OCI-LY7 (cell line): ENCODE measurements around the gene ZBTB1. TPM values are rescaled to one million over a fixed set of nuclear protein-coding genes. Genes with fewer than 3 reads are reported as not detected.

Experiments
- BruUV-seq: library from RNA; stranded (reverse); fragments of 400-500 nt; replicated peaks from 2 replicates; lab custom pipeline; 2021; lab: Mats Ljungman, UMichigan
- CTCF ChIA-PET: fragments of 300-600 bp; sonication (Branson Sonifier 250); formaldehyde crosslinking; loops from one replicate; lab custom pipeline; 2022; ENCODE audit warnings: antibody characterized with exemption; ENCODE audit not compliant: unreplicated experiment; lab: Charles Lee
- POLR2A ChIA-PET: fragments of 300-600 bp; sonication (Branson Sonifier 250); formaldehyde crosslinking; loops from one replicate; lab custom pipeline; 2022; ENCODE audit warnings: antibody characterized with exemption; lab: Charles Lee
- DNase-seq: peaks from one replicate; pipeline ENCODE4 v3.0.0-alpha.2; 2015; ENCODE audit warnings: low spot score
- H2AFZ ChIP-seq: fragments of 200-600 bp; sonication (generic), shearing (Covaris generic); 2 replicates; pipeline ENCODE4 v1.6.1; 2014; ENCODE audit warnings: mild to moderate bottlenecking, antibody characterized with exemption, low read length, moderate library complexity
- H3K27ac ChIP-seq: fragments of 200-600 bp; sonication (generic); 2 replicates; pipeline ENCODE4 v1.5.1; 2014; ENCODE audit warnings: mixed run types, low read depth, mild to moderate bottlenecking, moderate library complexity, low read length, inconsistent platforms; ENCODE audit not compliant: poor library complexity, severe bottlenecking
- H3K36me3 ChIP-seq: fragments of 200-600 bp; sonication (generic); 2 replicates; pipeline ENCODE4 v1.6.1; 2014; ENCODE audit warnings: mild to moderate bottlenecking, antibody characterized with exemption, low read length, moderate library complexity, mixed read lengths; ENCODE audit not compliant: insufficient read depth
- H3K4me1 ChIP-seq: fragments of 200-600 bp; sonication (generic); 2 replicates; pipeline ENCODE4 v1.5.1; 2014; ENCODE audit warnings: mild to moderate bottlenecking, low read length; ENCODE audit not compliant: insufficient read depth, poor library complexity, severe bottlenecking
- H3K4me2 ChIP-seq: fragments of 200-600 bp; sonication (generic); 2 replicates; pipeline ENCODE4 v1.6.1; 2014; ENCODE audit warnings: mild to moderate bottlenecking, low read length
- H3K4me3 ChIP-seq: fragments of 200-600 bp; sonication (generic); 2 replicates; pipeline ENCODE4 v1.5.1; 2014; ENCODE audit warnings: mild to moderate bottlenecking, low read depth, low read length; ENCODE audit not compliant: poor library complexity, severe bottlenecking
- H3K79me2 ChIP-seq: fragments of 200-600 bp; sonication (generic); 2 replicates; pipeline ENCODE4 v1.6.1; 2016; ENCODE audit warnings: low read depth, mild to moderate bottlenecking, low read length, moderate library complexity, mixed read lengths; ENCODE audit not compliant: insufficient read depth
- H3K9me2 ChIP-seq: fragments of 200-600 bp; sonication (generic); 2 replicates; pipeline ENCODE4 v1.6.1; 2016; ENCODE audit warnings: mild to moderate bottlenecking, low read length, mixed read lengths; ENCODE audit not compliant: insufficient read depth
- H3K9me3 ChIP-seq: fragments of 200-600 bp; sonication (generic); 2 replicates; pipeline ENCODE4 v1.6.1; 2014; ENCODE audit warnings: mild to moderate bottlenecking, mixed run types, low read length, mixed read lengths
- H4K20me1 ChIP-seq: fragments of 200-600 bp; sonication (generic); 2 replicates; pipeline ENCODE4 v1.6.1; 2014; ENCODE audit warnings: mild to moderate bottlenecking, antibody characterized with exemption, low read length, moderate library complexity, mixed read lengths; ENCODE audit not compliant: insufficient read depth
- EZH2phosphoT487 ChIP-seq: fragments of 200-600 bp; sonication (generic); IDR thresholded peaks from 2 replicates; pipeline ENCODE4 v1.6.1; 2018; ENCODE audit warnings: low read depth, borderline replicate concordance, mild to moderate bottlenecking, mixed run types, antibody characterized with exemption, low read length, moderate library complexity, mixed read lengths
- intact Hi-C: fragments of 100-400 bp; cut with micrococcal nuclease; formaldehyde crosslinking; loops from one replicate; pipeline ENCODE4 v1.10.0; 2022; ENCODE audit not compliant: unreplicated experiment
- total RNA-seq, 2 experiments: library from RNA; depleted of rRNA in 1 of 2; stranded (reverse); fragments of >200 nt in 1 of 2; shearing (Covaris generic) in 1 of 2; gene quantifications; 2 replicates each; pipeline ENCODE4 v1.2.3, GENCODE V29; 2014 to 2022
- TF ChIP-seq, protein P1 (sequence below): fragments of 200-600 bp; sonication (generic); conservative IDR thresholded peaks from 2 replicates; pipeline ENCODE4 v1.5.1; 2014; ENCODE audit warnings: mild to moderate bottlenecking, antibody characterized with exemption, low read length, moderate library complexity, mixed read lengths

ZBTB1 gene
- total RNA-seq, 2 experiments from 2014 or later, result 34.1 to 49.5 TPM

DNA sequence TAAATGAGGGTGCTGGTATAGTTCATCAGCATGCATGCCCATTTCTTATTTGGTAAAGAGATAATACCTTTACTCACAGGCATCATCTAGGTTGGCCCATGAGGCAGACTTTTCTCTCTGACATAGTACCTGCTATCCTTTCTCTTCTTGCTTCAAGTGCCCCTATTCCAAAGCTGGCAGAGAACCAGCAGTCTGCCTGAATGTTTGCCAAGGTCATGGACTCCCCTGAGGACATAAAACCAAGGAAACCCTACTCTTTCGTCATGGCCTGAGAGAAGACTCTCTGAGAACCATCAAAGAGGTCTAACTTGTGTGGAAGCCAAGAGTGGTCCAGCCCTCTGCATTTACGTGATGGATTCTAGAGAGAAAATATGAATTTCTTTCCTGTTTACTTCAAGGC, 57.1 kb downstream of the ZBTB1 start:
- no peaks in the 10 kb centered on the region for H3K9me3 ChIP-seq
- H3K79me2 ChIP-seq, result no peaks in the 10 kb centered on the region
- no peaks in the 10 kb centered on the region for H4K20me1 ChIP-seq
- CTCF ChIA-PET, result no interaction called here
- no peaks in the 10 kb centered on the region for H3K36me3 ChIP-seq
- no TSS peak for BruUV-seq
- H3K9me2 ChIP-seq, result no peaks in the 10 kb centered on the region
- no peak overlapping the region for H3K4me2 ChIP-seq
- POLR2A ChIA-PET, result interaction anchor here (1.1 to 1.4 kb wide), 2 partner anchors 11 to 40 kb away, joined by 4 to 5 read pairs; no protein-coding TSS in a partner anchor
- no peak for DNase-seq
- H2AFZ ChIP-seq, result no peak overlapping the region
- TF ChIP-seq EZH2phosphoT487, result no peak
- TF ChIP-seq, protein P1, sequence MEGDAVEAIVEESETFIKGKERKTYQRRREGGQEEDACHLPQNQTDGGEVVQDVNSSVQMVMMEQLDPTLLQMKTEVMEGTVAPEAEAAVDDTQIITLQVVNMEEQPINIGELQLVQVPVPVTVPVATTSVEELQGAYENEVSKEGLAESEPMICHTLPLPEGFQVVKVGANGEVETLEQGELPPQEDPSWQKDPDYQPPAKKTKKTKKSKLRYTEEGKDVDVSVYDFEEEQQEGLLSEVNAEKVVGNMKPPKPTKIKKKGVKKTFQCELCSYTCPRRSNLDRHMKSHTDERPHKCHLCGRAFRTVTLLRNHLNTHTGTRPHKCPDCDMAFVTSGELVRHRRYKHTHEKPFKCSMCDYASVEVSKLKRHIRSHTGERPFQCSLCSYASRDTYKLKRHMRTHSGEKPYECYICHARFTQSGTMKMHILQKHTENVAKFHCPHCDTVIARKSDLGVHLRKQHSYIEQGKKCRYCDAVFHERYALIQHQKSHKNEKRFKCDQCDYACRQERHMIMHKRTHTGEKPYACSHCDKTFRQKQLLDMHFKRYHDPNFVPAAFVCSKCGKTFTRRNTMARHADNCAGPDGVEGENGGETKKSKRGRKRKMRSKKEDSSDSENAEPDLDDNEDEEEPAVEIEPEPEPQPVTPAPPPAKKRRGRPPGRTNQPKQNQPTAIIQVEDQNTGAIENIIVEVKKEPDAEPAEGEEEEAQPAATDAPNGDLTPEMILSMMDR, result no peak
- H3K4me1 ChIP-seq, result no peaks in the 10 kb centered on the region
- intact Hi-C loops, result no loop called here
- H3K27ac ChIP-seq, result no peak overlapping the region
- no peak overlapping the region for H3K4me3 ChIP-seq

DNA sequence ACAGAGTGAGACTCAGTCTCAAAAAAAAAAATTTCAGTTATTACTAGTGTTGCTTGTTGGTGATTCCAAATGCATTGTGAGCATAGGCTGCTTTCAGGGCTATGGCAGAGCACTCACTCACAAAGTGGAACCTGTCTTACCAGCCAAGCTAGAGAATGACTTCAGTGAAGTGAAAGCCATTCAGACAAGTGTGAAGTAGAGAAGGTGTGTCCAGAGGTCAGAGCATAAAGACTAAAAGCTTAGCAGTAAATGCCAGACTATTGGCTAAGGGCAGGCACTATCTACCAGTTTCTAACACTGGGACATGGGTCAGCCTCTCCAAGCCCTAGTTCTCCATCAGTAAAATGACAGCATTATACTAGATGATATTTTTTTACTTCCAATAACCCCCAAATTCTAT, 57.9 kb downstream of the ZBTB1 start:
- ChIA-PET POLR2A (interaction anchor here (0.6 kb wide), 1 partner anchor 11 kb away, joined by 3 read pairs; no protein-coding TSS in a partner anchor), CTCF (no interaction called here)
- TF ChIP-seq, protein P1, result no peak
- TF ChIP-seq EZH2phosphoT487, result no peak
- no peaks in the 10 kb centered on the region for H3K79me2 ChIP-seq
- no peak overlapping the region for H2AFZ ChIP-seq
- no peaks in the 10 kb centered on the region for H4K20me1 ChIP-seq
- H3K27ac ChIP-seq, result no peak overlapping the region
- H3K4me2 ChIP-seq, result no peak overlapping the region
- intact Hi-C loops, result no loop called here
- DNase-seq, result no peak
- no peaks in the 10 kb centered on the region for H3K9me2 ChIP-seq
- H3K9me3 ChIP-seq, result no peaks in the 10 kb centered on the region
- no TSS peak for BruUV-seq
- H3K36me3 ChIP-seq, result no peaks in the 10 kb centered on the region
- no peak overlapping the region for H3K4me3 ChIP-seq
- H3K4me1 ChIP-seq, result no peaks in the 10 kb centered on the region

DNA sequence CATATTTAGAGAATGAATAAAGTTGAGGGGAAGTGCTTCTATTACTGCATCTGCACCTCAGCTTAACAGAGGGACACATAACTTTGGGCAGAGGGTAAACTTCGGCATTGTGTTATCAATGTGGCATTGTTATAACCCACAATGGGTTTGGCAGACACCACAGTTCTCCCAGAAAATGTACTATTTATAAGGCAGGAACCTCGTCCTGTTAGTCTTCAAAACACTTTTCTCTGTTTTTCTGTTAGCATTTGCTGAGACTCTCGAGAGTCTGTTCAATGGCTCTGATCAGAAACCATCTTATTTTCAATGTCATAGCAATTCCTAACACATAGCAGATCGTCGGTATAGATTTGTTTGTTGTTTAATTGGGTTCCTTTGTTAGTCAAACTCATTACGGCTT, 59.1 kb downstream of the ZBTB1 start:
- Histone ChIP-seq H3K9me3 (no peaks in the 10 kb centered on the region), H2AFZ (no peak overlapping the region), H3K27ac (no peak overlapping the region), H3K36me3 (no peaks in the 10 kb centered on the region), H4K20me1 (no peaks in the 10 kb centered on the region), H3K79me2 (no peaks in the 10 kb centered on the region), H3K4me2 (no peak overlapping the region), H3K4me3 (no peak overlapping the region), H3K4me1 (no peaks in the 10 kb centered on the region), H3K9me2 (no peaks in the 10 kb centered on the region)
- BruUV-seq, result no TSS peak
- ChIA-PET POLR2A (no interaction called here), CTCF (no interaction called here)
- no peak for DNase-seq
- intact Hi-C loops, result no loop called here
- no peak for TF ChIP-seq EZH2phosphoT487
- TF ChIP-seq, protein P1, result no peak
